Keratinocyte (primary cell): ENCODE results near the gene ASIC1. TPM values are rescaled to one million over a fixed set of nuclear protein-coding genes. Genes with fewer than 3 reads are reported as not detected.

Experiments
- DNase-seq: peaks from one replicate; pipeline ENCODE4 v3.0.0-alpha.2; 2011; ENCODE audit warnings: low read depth, missing footprints, low spot score
- FAIRE-seq: peaks from 2 replicates; lab custom pipeline; 2011; peaks lifted over from hg19 to GRCh38; lab: Jason Lieb, UNC
- H2AFZ ChIP-seq: 2 replicates; pipeline ENCODE4 v1.6.0; 2012; ENCODE audit warnings: low read length, control low read depth, inconsistent platforms; ENCODE audit not compliant: control insufficient read depth
- H3K27ac ChIP-seq: 2 replicates; pipeline ENCODE4 v1.5.1; 2011; ENCODE audit warnings: low read length; ENCODE audit not compliant: control insufficient read depth, insufficient read depth
- H3K27me3 ChIP-seq: 3 replicates; pipeline ENCODE4 v1.6.0; 2011; ENCODE audit warnings: low read length; ENCODE audit not compliant: control insufficient read depth, insufficient read depth; ENCODE audit errors: extremely low read depth
- H3K36me3 ChIP-seq, 2 experiments: 2 replicates in 1 of 2; 3 replicates in 1 of 2; pipeline ENCODE4 v1.5.1; 2011; ENCODE audit warnings: low read length in 2 of 2, mild to moderate bottlenecking in 1 of 2; ENCODE audit not compliant: control insufficient read depth in 2 of 2, insufficient read depth in 2 of 2; ENCODE audit errors: extremely low read depth in 1 of 2
- H3K4me1 ChIP-seq: 3 replicates; pipeline ENCODE4 v1.5.1; 2011; ENCODE audit warnings: low read length; ENCODE audit not compliant: control insufficient read depth, insufficient read depth; ENCODE audit errors: extremely low read depth
- H3K4me2 ChIP-seq: 3 replicates; pipeline ENCODE4 v1.6.0; 2011; ENCODE audit warnings: low read depth, low read length; ENCODE audit not compliant: control insufficient read depth, insufficient read depth; ENCODE audit errors: extremely low read depth
- H3K4me3 ChIP-seq, 3 experiments: fragments of 200-600 bp in 1 of 3; sonication (generic) in 1 of 3; 2 replicates in 2 of 3; 3 replicates in 1 of 3; pipeline ENCODE4 v1.5.1; 2011 to 2016; ENCODE audit warnings: low read length in 3 of 3, mild to moderate bottlenecking in 3 of 3, control low read depth in 2 of 3, inconsistent platforms in 1 of 3, low read depth in 1 of 3, mixed read lengths in 1 of 3, mixed run types in 1 of 3, moderate library complexity in 1 of 3; ENCODE audit not compliant: control insufficient read depth in 2 of 3, insufficient read depth in 2 of 3; ENCODE audit errors: extremely low read depth in 1 of 3
- H3K79me2 ChIP-seq: 2 replicates; pipeline ENCODE4 v1.6.0; 2012; ENCODE audit warnings: low read length; ENCODE audit not compliant: control insufficient read depth, insufficient read depth
- H3K9ac ChIP-seq: 3 replicates; pipeline ENCODE4 v1.6.0; 2011; ENCODE audit warnings: low read length; ENCODE audit not compliant: control insufficient read depth, insufficient read depth; ENCODE audit errors: extremely low read depth
- H3K9me1 ChIP-seq: 3 replicates; pipeline ENCODE4 v1.6.0; 2011; ENCODE audit warnings: low read length; ENCODE audit not compliant: control insufficient read depth, insufficient read depth; ENCODE audit errors: extremely low read depth
- H3K9me3 ChIP-seq: 2 replicates; pipeline ENCODE4 v1.5.1; 2012; ENCODE audit warnings: low read depth, low read length; ENCODE audit not compliant: control insufficient read depth
- H4K20me1 ChIP-seq: 3 replicates; pipeline ENCODE4 v1.6.0; 2011; ENCODE audit warnings: low read length; ENCODE audit not compliant: control insufficient read depth, insufficient read depth; ENCODE audit errors: extremely low read depth
- EZH2 ChIP-seq: IDR thresholded peaks from one replicate; pipeline ENCODE4 v1.6.1; 2012; ENCODE audit warnings: inconsistent platforms, mild to moderate bottlenecking, low read length, moderate library complexity
- dilution Hi-C: fragments of 300-500 bp; cut with MboI; formaldehyde crosslinking; loops from one replicate; pipeline ENCODE4 v1.7.0; 2020; ENCODE audit warnings: low sequenced_read_pairs; ENCODE audit not compliant: extremely low pct_ligation_motif_present
- polyA plus RNA-seq, 5 experiments: library from polyadenylated mRNA; depleted of rRNA in 3 of 5; stranded (reverse) in 3 of 5; stranded (forward) in 1 of 5; unstranded in 1 of 5; fragments of >200 nt; gene quantifications; 1 replicate in 1 of 5; 2 replicates in 3 of 5; 3 replicates in 1 of 5; pipeline versions ENCODE4 v1.2.1 to v1.2.3, GENCODE V29; 2011 to 2012; ENCODE audit warnings: missing spikeins in 2 of 5, low read depth in 1 of 5, low replicate concordance in 1 of 5
- TF ChIP-seq, protein P1 (sequence below), 3 experiments: IDR thresholded peaks in 1 of 3; conservative IDR thresholded peaks in 1 of 3; optimal IDR thresholded peaks in 1 of 3; 2 replicates in 2 of 3; 3 replicates in 1 of 3; pipeline versions ENCODE3 to v1.5.1; 2011; ENCODE audit warnings: low read length in 3 of 3, mild to moderate bottlenecking in 3 of 3, moderate library complexity in 2 of 3, control low read depth in 1 of 3, inconsistent platforms in 1 of 3; ENCODE audit not compliant: insufficient read depth in 2 of 3; ENCODE audit errors: extremely low read depth in 1 of 3

ASIC1 gene
- polyA plus RNA-seq, 1 donor (not counting 4 experiments of a cell fraction or from before 2014, with no cell fraction given), result 5.7 TPM

DNA sequence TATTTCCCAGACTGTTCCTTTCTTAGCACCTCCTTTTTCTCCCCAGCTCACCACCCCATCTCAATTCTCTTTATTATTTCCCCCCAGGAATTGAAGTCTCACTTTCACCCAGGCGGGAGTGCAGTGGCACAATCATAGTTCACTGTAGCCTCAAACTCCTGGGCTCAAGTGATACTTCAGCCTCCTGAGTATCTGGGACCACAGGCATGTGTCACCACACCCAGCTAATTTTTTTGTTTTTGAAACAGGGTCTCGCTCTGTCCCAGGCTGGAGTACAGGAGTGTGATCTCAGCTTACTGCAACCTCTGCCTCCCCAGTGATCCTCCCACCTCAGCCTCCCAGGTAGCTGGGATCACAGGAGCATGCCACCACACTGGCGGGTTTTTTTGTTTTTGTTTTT lies 43.1 kb upstream of the ASIC1 start:
- no peak for FAIRE-seq
- H3K79me2 ChIP-seq, result peaks cover 51% of the 10 kb centered on the region
- dilution Hi-C loops, result no loop called here

DNA sequence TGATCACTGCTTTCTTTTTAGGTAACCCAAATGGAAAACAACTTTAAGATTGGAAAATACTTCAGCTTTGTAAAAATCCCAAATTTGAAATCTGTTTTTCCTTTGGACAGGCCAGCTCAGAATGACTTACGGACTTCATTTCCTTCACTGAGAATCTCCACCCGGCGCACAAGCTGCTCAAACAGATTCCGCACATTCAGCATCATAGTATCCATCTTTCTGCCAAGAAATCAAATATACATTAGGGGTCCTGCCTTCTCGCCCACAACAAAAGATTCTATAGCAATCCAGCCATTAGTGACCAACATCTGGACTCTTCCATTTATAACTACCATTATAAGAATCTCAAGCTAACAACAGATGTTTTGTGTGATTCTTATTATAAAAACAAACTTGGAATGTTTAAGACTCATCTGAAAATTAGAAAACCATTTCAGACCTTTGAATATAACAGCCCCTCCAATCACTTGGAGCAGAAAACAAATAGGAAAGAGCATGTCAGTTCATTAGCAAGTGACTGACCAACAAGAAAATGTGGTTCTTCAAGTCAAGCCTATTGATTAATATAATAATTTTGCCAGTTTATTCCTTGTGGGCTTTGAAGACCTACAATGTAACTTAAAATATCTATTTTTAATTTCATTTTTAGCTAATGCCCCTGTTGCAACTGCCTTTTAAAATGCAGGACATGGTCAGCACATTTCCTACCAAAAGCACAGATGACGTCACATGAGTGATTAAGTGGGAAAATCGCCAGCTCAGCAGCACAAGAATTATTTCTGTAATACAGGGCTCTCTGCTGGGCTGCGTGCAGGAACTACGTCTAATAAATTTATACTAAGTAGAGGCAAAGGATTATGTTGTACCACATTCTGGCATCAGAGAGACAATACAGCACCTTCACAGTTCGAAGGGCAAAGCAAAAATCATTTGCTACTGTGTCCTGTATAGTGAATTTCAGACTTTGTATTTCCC lies 40.6 kb upstream of the ASIC1 start:
- Histone ChIP-seq H2AFZ (no peak overlapping the region), H3K9me3 (no peaks in the 10 kb centered on the region), H3K4me2 (no peak overlapping the region), H3K27me3 (no peaks in the 10 kb centered on the region), H3K9me1 (no peaks in the 10 kb centered on the region), H3K9ac (no peak overlapping the region), H3K36me3 (peaks cover 0 to 18% of the 10 kb centered on the region in 2 experiments), H3K4me3 (no peak overlapping the region), H3K27ac (no peak overlapping the region), H4K20me1 (no peaks in the 10 kb centered on the region), H3K4me1 (no peaks in the 10 kb centered on the region), H3K79me2 (peaks cover 67% of the 10 kb centered on the region)
- DNase-seq (no peak), FAIRE-seq (no peak)
- dilution Hi-C loops, result no loop called here
- no peak for TF ChIP-seq EZH2
- TF ChIP-seq, protein P1, sequence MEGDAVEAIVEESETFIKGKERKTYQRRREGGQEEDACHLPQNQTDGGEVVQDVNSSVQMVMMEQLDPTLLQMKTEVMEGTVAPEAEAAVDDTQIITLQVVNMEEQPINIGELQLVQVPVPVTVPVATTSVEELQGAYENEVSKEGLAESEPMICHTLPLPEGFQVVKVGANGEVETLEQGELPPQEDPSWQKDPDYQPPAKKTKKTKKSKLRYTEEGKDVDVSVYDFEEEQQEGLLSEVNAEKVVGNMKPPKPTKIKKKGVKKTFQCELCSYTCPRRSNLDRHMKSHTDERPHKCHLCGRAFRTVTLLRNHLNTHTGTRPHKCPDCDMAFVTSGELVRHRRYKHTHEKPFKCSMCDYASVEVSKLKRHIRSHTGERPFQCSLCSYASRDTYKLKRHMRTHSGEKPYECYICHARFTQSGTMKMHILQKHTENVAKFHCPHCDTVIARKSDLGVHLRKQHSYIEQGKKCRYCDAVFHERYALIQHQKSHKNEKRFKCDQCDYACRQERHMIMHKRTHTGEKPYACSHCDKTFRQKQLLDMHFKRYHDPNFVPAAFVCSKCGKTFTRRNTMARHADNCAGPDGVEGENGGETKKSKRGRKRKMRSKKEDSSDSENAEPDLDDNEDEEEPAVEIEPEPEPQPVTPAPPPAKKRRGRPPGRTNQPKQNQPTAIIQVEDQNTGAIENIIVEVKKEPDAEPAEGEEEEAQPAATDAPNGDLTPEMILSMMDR (optimal IDR thresholded peaks at IDR 0.05 in 1 of 3, IDR thresholded peaks at IDR 0.05 in 1 of 3, conservative IDR thresholded peaks at IDR 0.05 in 1 of 3; ENCODE audit: extremely low read depth in 1 of 3, insufficient read depth in 2 of 3, low read length in 3 of 3), result no peak

More for the DNA sequence above, 43.1 kb upstream of the ASIC1 start:
- Histone ChIP-seq H3K9ac (no peak overlapping the region), H4K20me1 (no peaks in the 10 kb centered on the region), H2AFZ (no peak overlapping the region), H3K9me3 (no peaks in the 10 kb centered on the region), H3K4me3 (no peak overlapping the region), H3K27ac (no peak overlapping the region), H3K4me2 (no peak overlapping the region), H3K36me3 (peaks cover 0 to 26% of the 10 kb centered on the region in 2 experiments), H3K9me1 (no peaks in the 10 kb centered on the region), H3K27me3 (no peaks in the 10 kb centered on the region), H3K4me1 (no peaks in the 10 kb centered on the region)
- DNase-seq, result no peak
- no peak for TF ChIP-seq EZH2
- TF ChIP-seq, protein P1 (optimal IDR thresholded peaks at IDR 0.05 in 1 of 3, IDR thresholded peaks at IDR 0.05 in 1 of 3, conservative IDR thresholded peaks at IDR 0.05 in 1 of 3; ENCODE audit: extremely low read depth in 1 of 3, insufficient read depth in 2 of 3, low read length in 3 of 3), result no peak
